KMS-11 (cell line): Measurements from ENCODE around the gene PSMD8.

Source experiments
- H2AFZ ChIP-seq: fragments of 200-600 bp; sonication (generic); 2 replicates; pipeline ENCODE4 v1.6.1; 2016; ENCODE audit warnings: antibody characterized with exemption, mixed run types, low read depth
- H3K27ac ChIP-seq: fragments of 200-600 bp; sonication (generic); 2 replicates; pipeline ENCODE4 v1.6.1; 2016; ENCODE audit warnings: mild to moderate bottlenecking, mixed run types
- H3K27me3 ChIP-seq: fragments of 200-600 bp; sonication (generic); 2 replicates; pipeline ENCODE4 v1.6.1; 2017; ENCODE audit warnings: mild to moderate bottlenecking, low read depth, mixed run types, moderate library complexity; ENCODE audit not compliant: insufficient read depth
- H3K36me3 ChIP-seq: fragments of 200-600 bp; sonication (generic); 2 replicates; pipeline ENCODE4 v1.6.1; 2017; ENCODE audit warnings: mild to moderate bottlenecking, mixed run types; ENCODE audit not compliant: insufficient read depth
- H3K4me1 ChIP-seq: fragments of 200-600 bp; sonication (generic); 2 replicates; pipeline ENCODE4 v1.6.1; 2016; ENCODE audit warnings: mild to moderate bottlenecking, low read depth, mixed run types; ENCODE audit not compliant: poor library complexity, severe bottlenecking
- H3K4me2 ChIP-seq: fragments of 200-600 bp; sonication (generic); 2 replicates; pipeline ENCODE4 v1.7.0; 2016; ENCODE audit warnings: mild to moderate bottlenecking, mixed run types
- H3K4me3 ChIP-seq: fragments of 200-600 bp; sonication (generic); IDR thresholded peaks from 2 replicates; pipeline ENCODE4 v1.6.1; 2017; ENCODE audit warnings: low read depth, low read length, mixed read lengths; ENCODE audit not compliant: insufficient read depth
- H3K79me2 ChIP-seq: fragments of 200-600 bp; sonication (generic); 2 replicates; pipeline ENCODE4 v1.6.1; 2016; ENCODE audit warnings: low read depth, mixed run types; ENCODE audit not compliant: insufficient read depth
- H3K9ac ChIP-seq: fragments of 200-600 bp; sonication (generic); 2 replicates; pipeline ENCODE4 v1.6.1; 2016; ENCODE audit warnings: mild to moderate bottlenecking, mixed run types
- H4K20me1 ChIP-seq: fragments of 200-600 bp; sonication (generic); 2 replicates; pipeline ENCODE4 v1.6.1; 2016; ENCODE audit warnings: mild to moderate bottlenecking, mixed run types; ENCODE audit not compliant: insufficient read depth
- TF ChIP-seq, protein P1 (sequence below): fragments of 200-600 bp; sonication (generic); conservative IDR thresholded peaks from 2 replicates; pipeline ENCODE4 v1.6.1; 2017; ENCODE audit warnings: low read depth, mild to moderate bottlenecking, antibody characterized with exemption, low read length, moderate library complexity, mixed read lengths

Gene PSMD8

DNA sequence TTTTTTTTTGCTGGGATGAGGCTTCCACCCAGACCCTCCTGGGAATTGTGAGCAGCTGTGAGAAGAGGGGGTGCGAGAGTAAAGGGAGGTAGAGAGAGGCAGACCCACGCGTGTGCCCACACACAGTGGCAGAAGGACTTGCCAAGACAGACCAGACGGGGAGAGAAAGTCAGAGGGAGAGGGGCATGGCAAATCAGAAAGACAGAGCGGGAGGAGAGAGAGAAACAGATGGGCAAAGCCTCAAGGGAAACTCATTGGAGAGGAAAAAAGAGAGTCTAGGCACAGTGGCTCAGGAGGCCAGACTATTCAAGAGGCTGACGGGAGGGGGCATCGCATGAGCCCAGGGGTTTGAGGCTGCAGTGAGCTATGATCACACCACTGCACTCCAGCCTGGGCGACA is 21.8 kb upstream of the PSMD8 start:
- Histone ChIP-seq H2AFZ (no peak overlapping the region), H3K36me3 (no peaks in the 10 kb centered on the region), H3K4me1 (no peaks in the 10 kb centered on the region), H3K27me3 (no peaks in the 10 kb centered on the region; the same call in 1 of the 2 replicates), H3K9ac (no peak overlapping the region), H3K27ac (no peak overlapping the region), H3K4me2 (no peak overlapping the region), H4K20me1 (no peaks in the 10 kb centered on the region), H3K79me2 (no peaks in the 10 kb centered on the region), H3K4me3 (no peak overlapping the region)
- TF ChIP-seq, protein P1, sequence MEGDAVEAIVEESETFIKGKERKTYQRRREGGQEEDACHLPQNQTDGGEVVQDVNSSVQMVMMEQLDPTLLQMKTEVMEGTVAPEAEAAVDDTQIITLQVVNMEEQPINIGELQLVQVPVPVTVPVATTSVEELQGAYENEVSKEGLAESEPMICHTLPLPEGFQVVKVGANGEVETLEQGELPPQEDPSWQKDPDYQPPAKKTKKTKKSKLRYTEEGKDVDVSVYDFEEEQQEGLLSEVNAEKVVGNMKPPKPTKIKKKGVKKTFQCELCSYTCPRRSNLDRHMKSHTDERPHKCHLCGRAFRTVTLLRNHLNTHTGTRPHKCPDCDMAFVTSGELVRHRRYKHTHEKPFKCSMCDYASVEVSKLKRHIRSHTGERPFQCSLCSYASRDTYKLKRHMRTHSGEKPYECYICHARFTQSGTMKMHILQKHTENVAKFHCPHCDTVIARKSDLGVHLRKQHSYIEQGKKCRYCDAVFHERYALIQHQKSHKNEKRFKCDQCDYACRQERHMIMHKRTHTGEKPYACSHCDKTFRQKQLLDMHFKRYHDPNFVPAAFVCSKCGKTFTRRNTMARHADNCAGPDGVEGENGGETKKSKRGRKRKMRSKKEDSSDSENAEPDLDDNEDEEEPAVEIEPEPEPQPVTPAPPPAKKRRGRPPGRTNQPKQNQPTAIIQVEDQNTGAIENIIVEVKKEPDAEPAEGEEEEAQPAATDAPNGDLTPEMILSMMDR = no peak

- Histone ChIP-seq H4K20me1 (no peaks in the 10 kb centered on the region), H3K36me3 (no peaks in the 10 kb centered on the region), H3K9ac (no peak overlapping the region), H2AFZ (no peak overlapping the region), H3K27me3 (peaks cover 2% of the 10 kb centered on the region; the same call in 1 of the 2 replicates), H3K27ac (no peak overlapping the region), H3K79me2 (no peaks in the 10 kb centered on the region), H3K4me3 (no peak overlapping the region), H3K4me2 (no peak overlapping the region), H3K4me1 (no peaks in the 10 kb centered on the region)
- TF ChIP-seq, protein P1 = no peak
Measured at GRCh38 chr19:38355728-38356725, 18.3 kb upstream of the PSMD8 start.

- Histone ChIP-seq H3K9ac (no peak overlapping the region), H3K27ac (no peak overlapping the region), H4K20me1 (no peaks in the 10 kb centered on the region), H3K4me3 (no peak overlapping the region), H3K36me3 (no peaks in the 10 kb centered on the region), H3K79me2 (no peaks in the 10 kb centered on the region), H3K4me1 (no peaks in the 10 kb centered on the region), H2AFZ (no peak overlapping the region), H3K4me2 (no peak overlapping the region), H3K27me3 (peaks cover 4% of the 10 kb centered on the region; the same call in 1 of the 2 replicates)
- TF ChIP-seq, protein P1 = no peak
Measured at GRCh38 chr19:38358071-38358470, 16.3 kb upstream of the PSMD8 start.

GRCh38 chr19:38359242-38360021 is 14.9 kb upstream of the PSMD8 start:
- Histone ChIP-seq H3K27me3 (peaks cover 4% of the 10 kb centered on the region; the same call in 1 of the 2 replicates), H3K27ac (no peak overlapping the region)

More at GRCh38 chr19:38359242-38360021, 14.9 kb upstream of the PSMD8 start:
- no peak overlapping the region for H3K4me2 ChIP-seq
- no peaks in the 10 kb centered on the region for H4K20me1 ChIP-seq
- H3K9ac ChIP-seq = no peak overlapping the region
- TF ChIP-seq, protein P1 = no peak
- no peaks in the 10 kb centered on the region for H3K36me3 ChIP-seq
- no peak overlapping the region for H3K4me3 ChIP-seq
- H3K4me1 ChIP-seq = no peaks in the 10 kb centered on the region
- no peak overlapping the region for H2AFZ ChIP-seq
- H3K79me2 ChIP-seq = no peaks in the 10 kb centered on the region
